ENCODE measurements around the gene UST. TPM values are rescaled to one million over a fixed set of nuclear protein-coding genes. Genes with fewer than 3 reads are reported as not detected.

The UST gene
- total RNA-seq, 2 experiments from 2014 or later = 1.9 to 3.7 TPM

DNA sequence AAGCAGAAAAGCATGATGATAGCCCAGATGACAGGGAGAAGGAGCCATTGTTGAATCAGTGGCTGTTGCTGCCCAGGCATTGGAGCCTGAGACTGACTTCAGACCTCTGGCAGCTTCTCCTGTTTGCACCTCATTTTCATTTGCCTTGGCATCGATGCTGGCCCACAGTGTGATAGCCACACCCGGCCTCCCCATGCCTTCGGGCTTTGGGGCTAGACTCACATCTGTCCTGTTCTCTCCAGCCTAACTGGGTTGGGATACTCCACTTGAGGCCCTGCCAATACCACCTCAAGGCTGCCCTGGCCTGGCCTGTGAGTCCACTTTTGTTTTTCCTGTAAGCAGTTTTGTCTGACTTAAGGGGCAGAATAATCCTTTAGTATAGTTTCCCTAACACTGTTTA, 140.4 kb downstream of the UST start:
- DNase-seq (no peak), ATAC-seq (ENCODE audit: poor library complexity) (no peak)
- no peak overlapping the region for H3K27ac Mint-ChIP-seq
- no peaks in the 10 kb centered on the region for H3K4me1 Mint-ChIP-seq (ENCODE audit: low read depth)
- Histone ChIP-seq H3K27me3 (ENCODE audit: control insufficient read depth in 1 of 2, insufficient read depth in 2 of 2, low read length in 2 of 2) (no peaks in the 10 kb centered on the region), H3K36me3 (ENCODE audit: insufficient read depth, low read length) (peaks cover 2% of the 10 kb centered on the region), H3K4me1 (ENCODE audit: insufficient read depth, low read length) (no peaks in the 10 kb centered on the region), H3K9me3 (ENCODE audit: control insufficient read depth in 1 of 2, insufficient read depth in 1 of 2, low read length in 2 of 2) (no peaks in the 10 kb centered on the region), H3K27ac (ENCODE audit: low read depth in 1 of 2, low read length in 2 of 2) (no peak overlapping the region), H3K4me3 (ENCODE audit: low read length) (no peak overlapping the region)
- intact Hi-C loops (cut with DNase I, micrococcal nuclease) = no loop called here
- H3K4me3 Mint-ChIP-seq = no peak overlapping the region
- H3K27me3 Mint-ChIP-seq = no peaks in the 10 kb centered on the region
- no peaks in the 10 kb centered on the region for H3K36me3 Mint-ChIP-seq (ENCODE audit: low read depth)
- ChIA-PET CTCF (no interaction called here), POLR2A (no interaction called here)
- TF ChIP-seq, protein P1, sequence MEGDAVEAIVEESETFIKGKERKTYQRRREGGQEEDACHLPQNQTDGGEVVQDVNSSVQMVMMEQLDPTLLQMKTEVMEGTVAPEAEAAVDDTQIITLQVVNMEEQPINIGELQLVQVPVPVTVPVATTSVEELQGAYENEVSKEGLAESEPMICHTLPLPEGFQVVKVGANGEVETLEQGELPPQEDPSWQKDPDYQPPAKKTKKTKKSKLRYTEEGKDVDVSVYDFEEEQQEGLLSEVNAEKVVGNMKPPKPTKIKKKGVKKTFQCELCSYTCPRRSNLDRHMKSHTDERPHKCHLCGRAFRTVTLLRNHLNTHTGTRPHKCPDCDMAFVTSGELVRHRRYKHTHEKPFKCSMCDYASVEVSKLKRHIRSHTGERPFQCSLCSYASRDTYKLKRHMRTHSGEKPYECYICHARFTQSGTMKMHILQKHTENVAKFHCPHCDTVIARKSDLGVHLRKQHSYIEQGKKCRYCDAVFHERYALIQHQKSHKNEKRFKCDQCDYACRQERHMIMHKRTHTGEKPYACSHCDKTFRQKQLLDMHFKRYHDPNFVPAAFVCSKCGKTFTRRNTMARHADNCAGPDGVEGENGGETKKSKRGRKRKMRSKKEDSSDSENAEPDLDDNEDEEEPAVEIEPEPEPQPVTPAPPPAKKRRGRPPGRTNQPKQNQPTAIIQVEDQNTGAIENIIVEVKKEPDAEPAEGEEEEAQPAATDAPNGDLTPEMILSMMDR (IDR thresholded peaks at IDR 0.05) = no peak
- no peaks in the 10 kb centered on the region for H3K9me3 Mint-ChIP-seq

DNA sequence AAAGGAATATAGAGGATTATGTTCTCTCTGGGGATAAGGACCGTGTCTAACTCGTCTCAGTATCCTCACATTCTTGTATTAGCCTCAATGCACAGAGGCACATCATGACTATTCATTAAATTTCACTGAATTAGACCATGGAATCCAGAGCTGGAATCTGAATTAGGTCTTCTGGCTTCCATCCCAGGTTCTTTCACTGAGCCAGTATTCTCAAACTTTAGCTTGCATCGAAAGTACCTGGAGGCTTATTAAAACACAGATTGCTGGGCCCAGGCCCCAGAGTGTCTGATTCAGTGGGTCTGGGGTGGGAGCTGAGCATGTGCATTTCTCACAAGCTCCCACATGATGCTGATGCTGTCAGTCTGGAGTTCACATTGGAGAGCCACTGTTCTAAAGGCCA, 142.0 kb downstream of the UST start:
- TF ChIP-seq, protein P1 (IDR thresholded peaks at IDR 0.05) = no peak
- Mint-ChIP-seq H3K4me1 (ENCODE audit: low read depth) (no peaks in the 10 kb centered on the region), H3K36me3 (ENCODE audit: low read depth) (no peaks in the 10 kb centered on the region), H3K27me3 (no peaks in the 10 kb centered on the region), H3K27ac (no peak overlapping the region), H3K4me3 (no peak overlapping the region), H3K9me3 (no peaks in the 10 kb centered on the region)
- no peaks in the 10 kb centered on the region for H3K27me3 ChIP-seq (ENCODE audit: control insufficient read depth in 1 of 2, insufficient read depth in 2 of 2, low read length in 2 of 2)
- POLR2A ChIA-PET = no interaction called here
- H3K4me1 ChIP-seq (ENCODE audit: insufficient read depth, low read length) = no peaks in the 10 kb centered on the region
- CTCF ChIA-PET = no interaction called here
- ATAC-seq (ENCODE audit: poor library complexity) (no peak), DNase-seq (no peak)
- no peak overlapping the region for H3K27ac ChIP-seq (ENCODE audit: low read depth in 1 of 2, low read length in 2 of 2)
- intact Hi-C loops (cut with DNase I, micrococcal nuclease) = no loop called here
- H3K9me3 ChIP-seq (ENCODE audit: control insufficient read depth in 1 of 2, insufficient read depth in 1 of 2, low read length in 2 of 2) = no peaks in the 10 kb centered on the region
- H3K4me3 ChIP-seq (ENCODE audit: low read length) = no peak overlapping the region
- peaks cover 2% of the 10 kb centered on the region for H3K36me3 ChIP-seq (ENCODE audit: insufficient read depth, low read length)

DNA sequence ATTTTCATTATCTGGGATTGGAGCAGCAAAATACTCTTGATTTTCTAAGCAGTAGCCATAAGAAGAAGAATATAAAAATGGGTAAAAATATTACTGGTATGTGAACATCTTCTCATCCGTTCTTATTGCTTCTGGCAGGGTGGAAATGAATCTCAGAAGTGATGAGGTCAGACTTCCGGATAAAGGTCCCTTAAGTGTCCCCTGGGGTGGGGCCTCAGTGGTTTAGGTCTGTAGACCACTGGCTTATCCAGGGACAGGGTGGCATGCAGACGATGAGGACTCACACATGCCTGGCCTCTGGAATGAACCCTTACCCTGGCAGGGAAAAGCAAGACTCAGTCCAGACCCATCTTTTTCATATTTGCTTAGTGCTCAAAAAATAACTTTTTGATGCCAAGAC, 143.3 kb downstream of the UST start:
- Histone ChIP-seq H3K36me3 (ENCODE audit: insufficient read depth, low read length) (peaks cover 2% of the 10 kb centered on the region), H3K9me3 (ENCODE audit: control insufficient read depth in 1 of 2, insufficient read depth in 1 of 2, low read length in 2 of 2) (no peaks in the 10 kb centered on the region), H3K27ac (ENCODE audit: low read depth in 1 of 2, low read length in 2 of 2) (no peak overlapping the region), H3K4me3 (ENCODE audit: low read length) (no peak overlapping the region), H3K27me3 (ENCODE audit: control insufficient read depth in 1 of 2, insufficient read depth in 2 of 2, low read length in 2 of 2) (no peaks in the 10 kb centered on the region), H3K4me1 (ENCODE audit: insufficient read depth, low read length) (no peaks in the 10 kb centered on the region)
- H3K4me3 Mint-ChIP-seq = no peak overlapping the region
- ChIA-PET CTCF (no interaction called here), POLR2A (no interaction called here)
- H3K27ac Mint-ChIP-seq = no peak overlapping the region
- no peaks in the 10 kb centered on the region for H3K9me3 Mint-ChIP-seq
- ATAC-seq (ENCODE audit: poor library complexity) = no peak
- H3K36me3 Mint-ChIP-seq (ENCODE audit: low read depth) = no peaks in the 10 kb centered on the region
- intact Hi-C loops (cut with DNase I, micrococcal nuclease) = no loop called here
- no peaks in the 10 kb centered on the region for H3K27me3 Mint-ChIP-seq
- H3K4me1 Mint-ChIP-seq (ENCODE audit: low read depth) = no peaks in the 10 kb centered on the region
- TF ChIP-seq, protein P1 (IDR thresholded peaks at IDR 0.05) = no peak
- DNase-seq = no peak

Data from CD4-positive, alpha-beta T cell (primary cell).